GM10266 (cell line): ENCODE data around the gene WLS.

Experiments used
- DNase-seq: peaks from one replicate; pipeline ENCODE4 v3.0.0; 2012; ENCODE audit errors: extremely low spot score
- CTCF ChIP-seq: IDR thresholded peaks from 2 replicates; pipeline ENCODE4 v1.5.1; 2012; ENCODE audit warnings: mild to moderate bottlenecking, low read depth; ENCODE audit not compliant: control insufficient read depth, insufficient read depth; ENCODE audit errors: missing control alignments

Gene WLS

GRCh38 chr1:68218490-68218889 lies 13.8 kb downstream of the WLS start:
- no peak for TF ChIP-seq CTCF
- DNase-seq: no peak

- TF ChIP-seq CTCF: no peak
- DNase-seq: no peak
Observed at GRCh38 chr1:68217618-68218017, 14.7 kb downstream of the WLS start.

GRCh38 chr1:68217060-68217554 lies 15.2 kb downstream of the WLS start:
- no peak for DNase-seq
- TF ChIP-seq CTCF: no peak

- no peak for DNase-seq
- TF ChIP-seq CTCF: no peak
Observed at GRCh38 chr1:68216089-68216772, 16.1 kb downstream of the WLS start.

GRCh38 chr1:68213843-68214242 lies 18.5 kb downstream of the WLS start:
- TF ChIP-seq CTCF: no peak

GRCh38 chr1:68211761-68212380 lies 20.5 kb downstream of the WLS start:
- TF ChIP-seq CTCF: no peak

More at GRCh38 chr1:68213843-68214242, 18.5 kb downstream of the WLS start:
- DNase-seq: no peak

GRCh38 chr1:68210829-68211228 lies 21.5 kb downstream of the WLS start:
- TF ChIP-seq CTCF: no peak
- no peak for DNase-seq

More at GRCh38 chr1:68211761-68212380, 20.5 kb downstream of the WLS start:
- DNase-seq: no peak
